SU-DHL-6 (cell line): Measurements from ENCODE around the gene ALG11.

Source experiments
- EZH2phosphoT487 ChIP-seq: fragments of 200-600 bp; sonication (generic), shearing (Covaris generic); conservative IDR thresholded peaks from 2 replicates; pipeline ENCODE4 v1.6.1; 2018; ENCODE audit warnings: mild to moderate bottlenecking, antibody characterized with exemption, low read length, moderate library complexity, mixed read lengths
- TF ChIP-seq, protein P1 (sequence below): fragments of 200-600 bp; sonication (generic); IDR thresholded peaks from one replicate; pipeline ENCODE4 v1.5.1; 2017; ENCODE audit warnings: antibody characterized with exemption, mild to moderate bottlenecking, low read length, moderate library complexity; ENCODE audit not compliant: insufficient read depth, poor library complexity, severe bottlenecking

DNA sequence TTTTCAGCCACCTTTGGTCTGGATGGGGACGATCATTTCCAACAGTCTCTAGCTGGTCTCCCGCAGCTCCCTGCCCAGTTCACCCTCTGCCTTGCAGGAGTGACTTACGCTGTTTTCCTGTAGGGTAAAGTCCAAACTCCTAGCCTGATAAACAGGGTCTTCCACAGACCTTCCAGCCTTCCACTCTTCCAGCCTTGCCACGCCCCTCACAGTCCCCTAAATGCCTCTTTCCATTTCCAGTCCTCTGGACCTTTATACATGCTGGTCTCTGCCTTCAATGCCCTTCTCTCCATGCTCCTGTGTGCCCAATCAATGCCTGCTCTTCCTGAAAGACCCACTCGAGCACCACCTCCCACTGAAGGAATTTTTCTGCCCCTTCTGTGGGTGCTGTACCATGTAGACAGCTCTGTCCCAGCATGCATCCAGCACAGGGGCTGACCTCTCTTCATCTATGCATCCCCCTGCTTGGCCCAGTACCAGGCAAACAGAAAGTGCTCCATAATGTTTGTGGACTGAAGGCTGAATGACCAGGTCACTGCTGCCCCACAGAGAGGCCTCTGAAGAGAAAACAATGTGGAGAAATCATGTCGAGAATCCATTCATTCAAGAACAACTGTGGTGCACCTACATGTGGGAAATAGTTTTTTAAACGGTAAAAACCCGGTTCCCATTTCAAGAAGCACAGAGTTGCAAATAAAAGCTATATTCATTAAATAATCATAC is 5.5 kb upstream of the ALG11 start:
- TF ChIP-seq, protein P1, sequence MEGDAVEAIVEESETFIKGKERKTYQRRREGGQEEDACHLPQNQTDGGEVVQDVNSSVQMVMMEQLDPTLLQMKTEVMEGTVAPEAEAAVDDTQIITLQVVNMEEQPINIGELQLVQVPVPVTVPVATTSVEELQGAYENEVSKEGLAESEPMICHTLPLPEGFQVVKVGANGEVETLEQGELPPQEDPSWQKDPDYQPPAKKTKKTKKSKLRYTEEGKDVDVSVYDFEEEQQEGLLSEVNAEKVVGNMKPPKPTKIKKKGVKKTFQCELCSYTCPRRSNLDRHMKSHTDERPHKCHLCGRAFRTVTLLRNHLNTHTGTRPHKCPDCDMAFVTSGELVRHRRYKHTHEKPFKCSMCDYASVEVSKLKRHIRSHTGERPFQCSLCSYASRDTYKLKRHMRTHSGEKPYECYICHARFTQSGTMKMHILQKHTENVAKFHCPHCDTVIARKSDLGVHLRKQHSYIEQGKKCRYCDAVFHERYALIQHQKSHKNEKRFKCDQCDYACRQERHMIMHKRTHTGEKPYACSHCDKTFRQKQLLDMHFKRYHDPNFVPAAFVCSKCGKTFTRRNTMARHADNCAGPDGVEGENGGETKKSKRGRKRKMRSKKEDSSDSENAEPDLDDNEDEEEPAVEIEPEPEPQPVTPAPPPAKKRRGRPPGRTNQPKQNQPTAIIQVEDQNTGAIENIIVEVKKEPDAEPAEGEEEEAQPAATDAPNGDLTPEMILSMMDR: no peak
- no peak for TF ChIP-seq EZH2phosphoT487
